GM18526 (cell line): Measurements from ENCODE around the gene CHGA.

ENCODE experiments used
- POLR2A ChIP-seq: IDR thresholded peaks from 3 replicates; pipeline ENCODE4 v1.6.1; 2011; ENCODE audit not compliant: insufficient read length; ENCODE audit errors: extremely low read depth

CHGA gene, protein sequence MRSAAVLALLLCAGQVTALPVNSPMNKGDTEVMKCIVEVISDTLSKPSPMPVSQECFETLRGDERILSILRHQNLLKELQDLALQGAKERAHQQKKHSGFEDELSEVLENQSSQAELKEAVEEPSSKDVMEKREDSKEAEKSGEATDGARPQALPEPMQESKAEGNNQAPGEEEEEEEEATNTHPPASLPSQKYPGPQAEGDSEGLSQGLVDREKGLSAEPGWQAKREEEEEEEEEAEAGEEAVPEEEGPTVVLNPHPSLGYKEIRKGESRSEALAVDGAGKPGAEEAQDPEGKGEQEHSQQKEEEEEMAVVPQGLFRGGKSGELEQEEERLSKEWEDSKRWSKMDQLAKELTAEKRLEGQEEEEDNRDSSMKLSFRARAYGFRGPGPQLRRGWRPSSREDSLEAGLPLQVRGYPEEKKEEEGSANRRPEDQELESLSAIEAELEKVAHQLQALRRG

GRCh38 chr14:92922883-92923743, at the start of gene CHGA:
Gene CHGA, plus strand, starts transcription at chr14:92923150. Its CDS starts 210 bp downstream, at chr14:92923360.
- TF ChIP-seq POLR2A = no peak

GRCh38 chr14:92874962-92875661, 47.8 kb upstream of the CHGA start:
- no peak for TF ChIP-seq POLR2A

- no peak for TF ChIP-seq POLR2A
Measured at GRCh38 chr14:92877757-92878431, 45.1 kb upstream of the CHGA start.

- TF ChIP-seq POLR2A = no peak
Measured at GRCh38 chr14:92880351-92880750, 42.6 kb upstream of the CHGA start.

DNA sequence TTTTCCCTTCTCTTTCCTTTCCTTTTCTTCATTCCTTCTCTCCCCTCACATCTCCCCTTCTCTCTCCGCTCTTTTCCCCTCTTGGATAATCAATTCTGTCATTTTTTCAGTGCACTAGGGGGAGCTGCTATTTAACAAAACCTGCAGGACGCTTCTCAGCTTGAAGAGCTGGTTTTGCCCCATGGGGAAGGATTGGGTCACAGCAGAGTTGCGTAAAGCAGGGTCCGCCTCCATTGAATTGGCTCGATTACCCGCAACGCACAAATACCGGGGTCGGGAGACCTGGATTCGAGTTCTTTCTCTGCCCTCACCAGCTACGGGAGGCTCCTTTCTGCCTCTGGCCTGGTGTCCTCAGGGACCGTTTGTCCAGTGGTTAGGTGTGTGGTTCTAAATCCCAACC, 42.1 kb upstream of the CHGA start:
- TF ChIP-seq POLR2A = no peak

DNA sequence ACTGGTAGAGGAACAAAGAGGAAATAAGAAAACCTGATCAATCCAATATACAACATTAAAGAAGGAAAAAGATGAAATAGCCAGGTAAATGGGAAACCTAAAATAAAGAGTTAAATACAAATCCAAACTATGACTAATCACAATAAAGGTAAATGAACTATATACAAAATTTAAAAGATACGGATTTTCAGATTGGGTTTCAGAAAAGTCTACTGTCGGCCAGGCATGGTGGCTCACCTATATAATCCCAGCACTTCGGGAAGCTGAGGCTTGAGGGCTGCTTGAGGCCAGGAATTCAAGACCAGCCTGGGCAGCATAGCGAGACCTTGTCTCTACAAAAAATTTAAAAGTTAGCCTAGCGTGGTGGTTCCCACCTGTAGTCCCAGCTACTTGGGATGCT, 39.9 kb upstream of the CHGA start:
- TF ChIP-seq POLR2A = no peak

DNA sequence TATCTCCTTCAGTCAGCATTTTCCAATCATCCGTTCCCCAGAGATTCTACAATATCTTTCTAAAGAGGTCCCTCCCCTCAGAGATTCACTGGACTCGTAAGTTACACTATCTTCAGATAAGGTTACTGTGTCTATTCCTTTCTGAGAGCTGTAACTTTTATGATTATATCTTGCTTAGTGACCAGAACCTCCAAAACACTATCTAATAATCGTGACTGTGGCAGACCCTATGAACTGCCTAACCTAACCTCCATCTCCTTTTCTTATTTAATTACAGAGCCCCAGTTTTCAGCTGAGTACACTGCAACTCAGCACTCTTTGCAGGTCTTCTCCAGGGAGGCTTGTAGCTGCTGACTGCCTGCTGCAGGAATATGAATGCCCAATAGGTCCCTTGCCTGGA, 38.5 kb upstream of the CHGA start:
- TF ChIP-seq POLR2A = no peak

DNA sequence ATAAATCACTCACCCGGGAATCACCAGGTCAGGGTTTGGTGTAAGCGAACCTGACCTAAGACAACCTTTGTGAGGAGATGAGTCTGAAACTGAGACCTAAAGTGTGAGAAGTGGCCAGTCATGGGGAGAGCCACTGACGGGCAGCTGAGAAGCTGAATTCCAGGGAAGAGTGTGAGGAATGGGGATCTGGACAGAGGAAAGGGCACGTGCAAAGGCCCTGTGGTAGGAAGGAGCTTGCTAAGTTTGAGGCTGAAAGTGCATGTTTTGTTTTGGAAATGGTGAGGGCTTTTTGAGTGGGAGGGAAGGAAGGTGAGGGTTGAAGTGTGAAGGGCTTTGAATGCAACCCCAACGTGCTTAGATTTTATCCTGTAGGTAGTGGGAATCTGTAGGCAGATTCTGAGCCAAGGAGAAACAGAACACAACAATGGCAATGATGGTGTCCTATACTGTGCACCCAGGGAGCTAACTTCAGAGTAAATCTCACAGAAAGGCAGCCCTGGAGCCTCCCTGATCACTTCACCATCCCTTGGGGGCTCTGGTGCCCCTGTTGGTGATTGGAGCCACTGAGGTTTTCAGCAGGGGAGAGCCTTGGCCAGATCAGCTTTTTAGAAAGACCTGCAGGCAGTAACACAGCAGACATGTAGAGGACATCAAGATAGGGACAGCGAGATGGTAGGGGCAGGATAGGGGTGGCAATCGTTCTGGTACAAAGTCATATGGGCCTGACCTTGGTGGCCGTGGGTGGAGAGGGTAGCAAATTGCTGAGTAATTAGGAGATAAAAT, 37.5 kb upstream of the CHGA start:
- TF ChIP-seq POLR2A = no peak

- TF ChIP-seq POLR2A = no peak
Measured at GRCh38 chr14:92886337-92886736, 36.6 kb upstream of the CHGA start.

DNA sequence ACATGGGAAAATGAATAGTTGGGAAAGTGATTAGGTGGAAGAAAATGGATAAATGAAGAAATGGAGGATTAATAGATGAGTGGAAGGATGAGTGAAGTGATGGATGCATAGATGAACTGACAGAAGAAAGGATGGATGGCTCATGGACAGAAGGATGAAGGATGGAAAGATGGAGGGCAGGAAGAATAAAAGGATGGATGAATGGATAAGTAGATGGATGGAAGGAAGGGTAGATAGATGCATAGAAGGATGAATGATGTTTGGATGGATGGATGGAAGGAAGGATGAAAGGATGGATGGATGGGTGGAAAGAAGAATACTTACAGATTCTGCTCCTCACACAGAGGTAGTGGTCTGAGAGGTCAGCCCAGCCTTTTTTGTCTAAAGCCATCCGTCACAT, 35.8 kb upstream of the CHGA start:
- TF ChIP-seq POLR2A = no peak

GRCh38 chr14:92888896-92889295, 34.1 kb upstream of the CHGA start:
- TF ChIP-seq POLR2A = no peak

- no peak for TF ChIP-seq POLR2A
Measured at GRCh38 chr14:92890830-92891588, 31.9 kb upstream of the CHGA start.

DNA sequence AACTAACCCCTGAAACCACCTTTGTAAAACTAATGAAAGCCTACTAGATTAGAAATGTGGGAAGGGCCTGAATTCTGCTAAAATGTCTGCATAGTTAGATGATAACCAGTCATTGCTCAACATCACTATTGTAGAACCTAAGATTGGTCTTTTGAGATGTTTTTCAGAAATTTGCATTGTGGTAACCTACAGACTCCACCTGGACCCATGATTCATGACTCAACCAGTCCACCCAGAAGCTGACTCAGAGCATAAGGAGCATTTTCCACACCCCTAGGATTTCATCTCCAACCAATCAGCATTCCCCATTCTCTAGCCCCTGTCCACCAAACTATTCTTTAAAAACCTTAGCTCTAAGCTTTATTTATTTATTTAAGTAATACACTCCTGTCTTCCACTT, 30.4 kb upstream of the CHGA start:
- no peak for TF ChIP-seq POLR2A
